Thymus (tissue), 11 donors: Measurements from ENCODE around the gene LZTFL1. TPM values are rescaled to one million over a fixed set of nuclear protein-coding genes. Genes with fewer than 3 reads are reported as not detected.
A peak's percentile ranks its signal among the peaks of the same experiment; 100 is the strongest.
"Not testable (repeated sequence)": the region's sequence is repeated elsewhere in the genome, so short reads cannot be mapped to it uniquely, and the experiment has no call there.

Source experiments
- DNase-seq, 9 donors: peaks; one replicate each; pipeline ENCODE4 v3.0.0-alpha.2; 2013; ENCODE audit warnings: low spot score in 9 of 9, low read depth in 6 of 9, missing footprints in 1 of 9
- H3K27ac ChIP-seq, 2 donors: one replicate each; pipeline ENCODE4 v1.5.1; 2013; ENCODE audit warnings: control low read depth in 1 of 2, low read depth in 1 of 2, low read length in 1 of 2, mild to moderate bottlenecking in 1 of 2, moderate library complexity in 1 of 2
- H3K27me3 ChIP-seq, 2 donors: one replicate each; pipeline ENCODE4 v1.5.1; 2013; ENCODE audit warnings: low read length in 1 of 2; ENCODE audit not compliant: control insufficient read depth in 2 of 2, insufficient read depth in 1 of 2
- H3K36me3 ChIP-seq, 2 donors: one replicate each; pipeline ENCODE4 v1.5.1; 2013; ENCODE audit warnings: low read length in 1 of 2, mild to moderate bottlenecking in 1 of 2, moderate library complexity in 1 of 2; ENCODE audit not compliant: control insufficient read depth in 2 of 2, insufficient read depth in 2 of 2
- H3K4me1 ChIP-seq, 2 donors: one replicate each; pipeline ENCODE4 v1.5.1; 2013; ENCODE audit warnings: low read length in 2 of 2; ENCODE audit not compliant: control insufficient read depth in 2 of 2, insufficient read depth in 2 of 2
- H3K4me3 ChIP-seq, 2 donors: one replicate each; pipeline ENCODE4 v1.5.1; 2013; ENCODE audit warnings: low read length in 2 of 2, control low read depth in 1 of 2, mild to moderate bottlenecking in 1 of 2
- H3K9me3 ChIP-seq, 2 donors: one replicate each; pipeline ENCODE4 v1.5.1; 2013; ENCODE audit warnings: low read length in 1 of 2, mild to moderate bottlenecking in 1 of 2; ENCODE audit not compliant: control insufficient read depth in 2 of 2, insufficient read depth in 1 of 2
- WGBS: extraction: QIAGEN DNeasy Blood & Tissue Kit; methylation state at CpG from one replicate; pipeline ENCODE4 v1.1.7; 2013; 5-methylcytosine and 5-hydroxymethylcytosine counted together
- polyA plus RNA-seq: library from polyadenylated mRNA; stranded (reverse); fragments of 200-250 nt; gene quantifications from one replicate; pipeline ENCODE4 v1.2.3, GENCODE V29; 2013
- total RNA-seq: library from RNA; stranded (reverse); fragments of 120-200 nt; gene quantifications from one replicate; pipeline ENCODE4 v1.2.4, GENCODE V29; 2013
- donor health status: healthy.

LZTFL1 gene
- total and polyA plus RNA-seq, 2 donors, result 42.8 to 191 TPM

DNA sequence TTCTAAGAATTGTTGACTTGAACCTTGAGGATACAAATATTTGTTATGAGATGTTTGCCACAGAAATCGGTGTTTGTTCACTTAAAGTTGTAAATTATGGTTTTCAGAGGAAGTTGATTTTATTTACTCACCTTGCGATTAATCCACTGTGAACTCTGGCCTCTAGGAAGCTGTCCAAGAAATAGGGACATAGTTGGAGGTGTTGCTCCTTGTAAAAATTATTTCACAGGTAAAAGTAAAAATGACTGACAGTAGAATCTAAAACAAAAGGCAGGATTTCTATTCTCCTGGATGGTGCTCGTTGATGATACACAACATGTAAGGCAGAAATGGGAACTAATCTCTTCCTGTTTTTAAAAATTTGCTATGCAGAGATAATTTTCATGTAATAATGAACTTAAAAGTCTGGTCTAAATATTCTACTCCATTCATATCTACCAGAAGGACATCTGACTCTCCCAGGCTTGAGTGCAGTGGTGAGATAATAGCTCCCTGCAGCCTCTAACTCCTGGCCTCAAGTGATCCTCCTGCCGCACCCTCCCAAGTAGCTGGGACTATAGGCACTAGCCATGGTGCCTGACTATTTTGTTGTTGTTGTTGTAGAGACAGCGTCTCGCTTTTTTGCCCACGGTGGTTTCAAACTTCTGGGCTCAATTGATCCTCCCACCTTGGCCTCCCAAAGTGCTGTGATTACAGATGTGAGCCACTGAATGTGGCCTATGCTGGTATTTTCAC lies 17.1 kb upstream of the LZTFL1 start:
- Histone ChIP-seq H3K4me1 (peaks cover 8 to 35% of the 10 kb centered on the region in 2 donors), H3K4me3 (no peak overlapping the region), H3K27me3 (no peaks in the 10 kb centered on the region), H3K27ac (peak overlapping the region in 1 of 2 donors; percentile 2), H3K36me3 (peaks cover 3 to 15% of the 10 kb centered on the region in 2 donors), H3K9me3 (peaks cover 2 to 4% of the 10 kb centered on the region in 2 donors)
- no peak for DNase-seq
- 80% methylated on average over 7 of the region's 7 CpGs for WGBS

- H3K36me3 ChIP-seq, result peaks cover 0 to 14% of the 10 kb centered on the region in 2 donors
- peaks cover 18 to 35% of the 10 kb centered on the region in 2 donors for H3K4me1 ChIP-seq
- 97% methylated on average over 2 of the region's 2 CpGs for WGBS
- not testable (repeated sequence) for H3K9me3 ChIP-seq, H3K27me3 ChIP-seq, H3K27ac ChIP-seq, DNase-seq, H3K4me3 ChIP-seq
Observed at GRCh38 chr3:45857024-45857423, 15.1 kb upstream of the LZTFL1 start.

- WGBS, result 56% methylated on average over 1 of the region's 1 CpG
- peaks cover 0 to 14% of the 10 kb centered on the region in 2 donors for H3K36me3 ChIP-seq
- DNase-seq, result peak in 1 of 9 donors; percentile 67
Observed at GRCh38 chr3:45856323-45856722, 14.4 kb upstream of the LZTFL1 start.

GRCh38 chr3:45852828-45853227 lies 10.9 kb upstream of the LZTFL1 start:
- no peak overlapping the region for H3K4me3 ChIP-seq
- peak in 1 of 9 donors; percentile 54 for DNase-seq
- 13% methylated on average over 2 of the region's 2 CpGs for WGBS

More at GRCh38 chr3:45856323-45856722, 14.4 kb upstream of the LZTFL1 start:
- not testable (repeated sequence) for H3K27me3 ChIP-seq, H3K9me3 ChIP-seq, H3K27ac ChIP-seq, H3K4me3 ChIP-seq
- H3K4me1 ChIP-seq, result peaks cover 18 to 33% of the 10 kb centered on the region in 2 donors

GRCh38 chr3:45848392-45848791 lies 6.5 kb upstream of the LZTFL1 start:
- Histone ChIP-seq H3K27me3 (no peaks in the 10 kb centered on the region), H3K36me3 (peaks cover 3 to 23% of the 10 kb centered on the region in 2 donors), H3K9me3 (no peaks in the 10 kb centered on the region), H3K4me1 (peaks cover 24 to 38% of the 10 kb centered on the region in 2 donors), H3K27ac (peak overlapping the region in 1 of 2 donors; percentile 2), H3K4me3 (no peak overlapping the region)
- DNase-seq, result no peak
- 58% methylated on average over 1 of the region's 1 CpG for WGBS

More at GRCh38 chr3:45852828-45853227, 10.9 kb upstream of the LZTFL1 start:
- Histone ChIP-seq H3K27ac (peak overlapping the region; percentile 18 to 73), H3K9me3 (no peaks in the 10 kb centered on the region), H3K4me1 (peaks cover 27 to 30% of the 10 kb centered on the region in 2 donors), H3K36me3 (peaks cover 0 to 27% of the 10 kb centered on the region in 2 donors), H3K27me3 (no peaks in the 10 kb centered on the region)

DNA sequence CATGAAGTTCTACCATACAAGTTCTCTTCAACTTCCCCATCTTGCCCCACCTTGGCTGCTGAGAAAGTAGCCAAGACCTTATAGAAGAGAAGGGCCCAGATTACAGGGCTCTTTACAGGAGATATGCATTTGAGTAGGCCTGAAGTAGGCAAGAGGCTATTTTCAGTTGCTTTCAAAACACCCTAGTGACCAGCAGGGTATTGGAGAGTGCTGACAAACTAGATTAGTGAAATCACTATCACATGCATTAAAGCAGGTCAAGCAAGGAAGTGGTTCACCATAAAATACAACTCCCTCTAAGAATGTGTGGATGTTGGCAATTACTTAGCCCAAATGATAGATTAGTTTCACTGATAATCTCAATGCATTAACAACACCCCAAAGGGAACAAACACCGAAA lies 2.7 kb upstream of the LZTFL1 start:
- WGBS, result 98% methylated on average over 1 of the region's 1 CpG

DNA sequence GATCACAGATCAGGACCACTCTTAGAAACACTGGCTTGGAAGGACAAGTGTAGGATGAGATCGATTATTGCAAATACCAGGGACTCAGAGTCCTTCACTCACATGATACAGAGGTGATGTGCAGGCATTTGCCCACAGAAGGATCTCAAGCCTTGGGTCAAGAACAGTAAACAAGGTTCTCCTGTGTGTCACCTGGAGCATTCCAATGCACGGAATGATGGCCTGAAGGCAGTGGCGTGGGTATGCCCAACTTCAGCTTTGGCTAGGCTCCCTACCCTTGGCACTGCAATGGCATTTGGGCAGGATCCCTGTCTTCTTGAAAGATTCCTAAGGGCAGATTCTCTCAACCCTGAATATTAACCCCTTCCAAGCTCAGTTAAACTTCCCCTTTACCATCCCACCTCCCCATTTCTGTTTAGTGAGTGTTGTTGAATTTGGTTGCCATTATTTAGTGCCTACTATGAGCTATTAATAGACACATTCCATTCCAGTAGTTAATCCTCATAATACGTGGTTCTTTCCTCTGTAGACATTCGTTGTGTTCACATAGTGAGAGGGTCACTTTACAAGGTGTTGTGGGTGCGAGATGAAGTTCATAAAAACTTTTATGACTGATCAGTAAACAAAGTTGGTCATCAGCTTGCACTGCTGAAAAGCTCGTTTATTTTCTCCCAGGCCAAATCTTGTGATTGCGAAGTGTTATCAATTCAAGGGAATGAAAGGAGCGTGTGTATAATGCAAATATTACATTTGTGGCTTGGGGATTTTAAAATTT lies 1.1 kb upstream of the LZTFL1 start:
- no peak overlapping the region for H3K4me3 ChIP-seq
- DNase-seq, result no peak
- H3K27me3 ChIP-seq, result no peaks in the 10 kb centered on the region
- no peak overlapping the region for H3K27ac ChIP-seq
- no peaks in the 10 kb centered on the region for H3K9me3 ChIP-seq
- H3K4me1 ChIP-seq, result peaks cover 23 to 39% of the 10 kb centered on the region in 2 donors
- H3K36me3 ChIP-seq, result peaks cover 3 to 18% of the 10 kb centered on the region in 2 donors
- WGBS, result 97% methylated on average over 9 of the region's 9 CpGs

More for the DNA sequence above, 2.7 kb upstream of the LZTFL1 start:
- no peak for DNase-seq
- Histone ChIP-seq H3K4me3 (no peak overlapping the region), H3K27ac (no peak overlapping the region), H3K4me1 (peaks cover 23 to 38% of the 10 kb centered on the region in 2 donors), H3K36me3 (peaks cover 3 to 23% of the 10 kb centered on the region in 2 donors), H3K9me3 (no peaks in the 10 kb centered on the region), H3K27me3 (no peaks in the 10 kb centered on the region)

GRCh38 chr3:45841420-45841756 lies 531 bp downstream of the LZTFL1 start:
- H3K9me3 ChIP-seq, result no peaks in the 10 kb centered on the region
- H3K27ac ChIP-seq, result peak overlapping the region; percentile 89 to 91
- H3K4me3 ChIP-seq, result peak overlapping the region; percentile 91 to 93
- peak in 2 of 9 donors; percentile 33 to 67 for DNase-seq
- peaks cover 5 to 26% of the 10 kb centered on the region in 2 donors for H3K36me3 ChIP-seq
- WGBS, result under 1% methylated on average over 15 of the region's 15 CpGs
- H3K4me1 ChIP-seq, result peaks cover 14 to 30% of the 10 kb centered on the region in 2 donors
- H3K27me3 ChIP-seq, result no peaks in the 10 kb centered on the region

GRCh38 chr3:45838466-45838865 lies 3.5 kb downstream of the LZTFL1 start:
- Histone ChIP-seq H3K4me3 (no peak overlapping the region), H3K27me3 (no peaks in the 10 kb centered on the region), H3K9me3 (no peaks in the 10 kb centered on the region), H3K27ac (peak overlapping the region; percentile 33 to 52), H3K4me1 (peaks cover 14 to 35% of the 10 kb centered on the region in 2 donors), H3K36me3 (peaks cover 18 to 49% of the 10 kb centered on the region in 2 donors)
- 98% methylated on average over 1 of the region's 1 CpG for WGBS
- DNase-seq, result no peak
